RWPE2 (cell line): ENCODE data around the gene CCDC33.

ENCODE experiments used
- ATAC-seq: fragments of 200-7000 bp; cut with Tn5 transposase; 3 replicates; pipeline ENCODE4 v1.9.1; 2021; ENCODE audit warnings: low read depth
- DNase-seq: peaks from one replicate; pipeline ENCODE4 v3.0.0-alpha.2; 2020; ENCODE audit warnings: low spot score
- H3K27ac ChIP-seq: fragments of 450-650 bp; 2 replicates; pipeline ENCODE4 v1.5.1; 2017; ENCODE audit warnings: mild to moderate bottlenecking; ENCODE audit not compliant: poor library complexity, severe bottlenecking
- H3K27me3 ChIP-seq: fragments of 250-450 bp; sonication (Bioruptor Pico); 2 replicates; pipeline ENCODE4 v1.5.1; 2021; ENCODE audit warnings: mild to moderate bottlenecking, moderate library complexity; ENCODE audit not compliant: insufficient read depth, poor library complexity, severe bottlenecking
- H3K36me3 ChIP-seq: fragments of 250-450 bp; sonication (Bioruptor Pico); 2 replicates; pipeline ENCODE4 v1.5.1; 2020; ENCODE audit warnings: low read depth, mild to moderate bottlenecking, moderate library complexity
- H3K4me1 ChIP-seq: fragments of 250-450 bp; sonication (Bioruptor Pico); 2 replicates; pipeline ENCODE4 v1.5.1; 2021; ENCODE audit warnings: mild to moderate bottlenecking, moderate library complexity; ENCODE audit not compliant: insufficient read depth, poor library complexity, severe bottlenecking
- H3K4me3 ChIP-seq: fragments of 250-450 bp; sonication (Bioruptor Pico); 2 replicates; pipeline ENCODE4 v1.5.1; 2021; ENCODE audit warnings: mild to moderate bottlenecking, moderate library complexity; ENCODE audit not compliant: severe bottlenecking
- H3K9me3 ChIP-seq: fragments of 250-450 bp; sonication (Bioruptor Pico); 2 replicates; pipeline ENCODE4 v1.5.1; 2021; ENCODE audit warnings: mild to moderate bottlenecking, moderate library complexity; ENCODE audit not compliant: severe bottlenecking
- CTCF ChIP-seq: fragments of 450-650 bp; IDR thresholded peaks from one replicate; pipeline ENCODE4 v1.5.1; 2017; ENCODE audit warnings: mild to moderate bottlenecking, moderate library complexity; ENCODE audit not compliant: poor library complexity, severe bottlenecking

CCDC33 gene

GRCh38 chr15:74199297-74199652 is 36.9 kb upstream of the CCDC33 start:
- no peak for TF ChIP-seq CTCF
- Histone ChIP-seq H3K4me3 (no peak overlapping the region), H3K4me1 (peaks cover 48% of the 10 kb centered on the region), H3K27me3 (no peaks in the 10 kb centered on the region), H3K36me3 (no peaks in the 10 kb centered on the region), H3K9me3 (no peaks in the 10 kb centered on the region), H3K27ac (no peak overlapping the region)
- DNase-seq = no peak
- ATAC-seq = no peak

GRCh38 chr15:74200412-74200815 is 35.7 kb upstream of the CCDC33 start:
- no peaks in the 10 kb centered on the region for H3K36me3 ChIP-seq
- TF ChIP-seq CTCF = no peak
- no peaks in the 10 kb centered on the region for H3K27me3 ChIP-seq
- peaks cover 48% of the 10 kb centered on the region for H3K4me1 ChIP-seq
- H3K27ac ChIP-seq = peak overlapping the region; percentile 46
- ATAC-seq (peak; percentile 32), DNase-seq (no peak)
- H3K9me3 ChIP-seq = no peaks in the 10 kb centered on the region
- no peak overlapping the region for H3K4me3 ChIP-seq

GRCh38 chr15:74200871-74201419 is 35.2 kb upstream of the CCDC33 start:
- Histone ChIP-seq H3K27me3 (no peaks in the 10 kb centered on the region), H3K27ac (peak overlapping the region; percentile 46), H3K9me3 (no peaks in the 10 kb centered on the region), H3K36me3 (no peaks in the 10 kb centered on the region), H3K4me3 (no peak overlapping the region), H3K4me1 (peaks cover 48% of the 10 kb centered on the region)
- DNase-seq (no peak), ATAC-seq (peak; percentile 43)
- no peak for TF ChIP-seq CTCF

- ATAC-seq (peak; percentile 51), DNase-seq (no peak)
- H3K36me3 ChIP-seq = no peaks in the 10 kb centered on the region
- H3K9me3 ChIP-seq = no peaks in the 10 kb centered on the region
- H3K4me3 ChIP-seq = no peak overlapping the region
- TF ChIP-seq CTCF = no peak
- peaks cover 40% of the 10 kb centered on the region for H3K4me1 ChIP-seq
- peak overlapping the region; percentile 46 for H3K27ac ChIP-seq
- H3K27me3 ChIP-seq = no peaks in the 10 kb centered on the region
Measured at GRCh38 chr15:74201710-74202420, 34.3 kb upstream of the CCDC33 start.
